SK-N-DZ (cell line): ENCODE data around the gene KRTAP1-3.
"Not testable (repeated sequence)": the region's sequence is repeated elsewhere in the genome, so short reads cannot be mapped to it uniquely, and the experiment has no call there.

Experiments
- DNase-seq: peaks from one replicate; pipeline ENCODE4 v3.0.0-alpha.2; 2015; ENCODE audit warnings: low spot score
- small RNA-seq, 2 experiments: library from RNA; depleted of rRNA; stranded (forward); fragments of <200 nt; gene quantifications; one replicate each; pipeline ENCODE3, GENCODE V24; 2014

Gene KRTAP1-3

GRCh38 chr17:41010441-41010840 is 24.2 kb downstream of the KRTAP1-3 start:
- DNase-seq = no peak

GRCh38 chr17:41009936-41010335 is 24.7 kb downstream of the KRTAP1-3 start:
- DNase-seq = no peak

- DNase-seq = no peak
These were observed 25.3 kb downstream of the KRTAP1-3 start for GRCh38 chr17:41009301-41009760.

- no peak for DNase-seq
These were observed 25.9 kb downstream of the KRTAP1-3 start, which contains the start of gene KRTAP3-1 for GRCh38 chr17:41008811-41009210. TSS of gene KRTAP3-1 (minus strand) at chr17:41009128. CDS start at chr17:41009074, 54 bp downstream.

- DNase-seq = no peak
These were observed 30.3 kb downstream of the KRTAP1-3 start for GRCh38 chr17:41004397-41004796.

- DNase-seq = no peak
These were observed 30.7 kb downstream of the KRTAP1-3 start for GRCh38 chr17:41003926-41004325.

GRCh38 chr17:41002814-41003213 is 31.9 kb downstream of the KRTAP1-3 start:
- no peak for DNase-seq

GRCh38 chr17:41001795-41002194 is 32.9 kb downstream of the KRTAP1-3 start:
- DNase-seq = no peak

GRCh38 chr17:40999563-40999962 is 35.1 kb downstream of the KRTAP1-3 start, which contains the start of gene KRTAP3-2:
TSS of gene KRTAP3-2 (minus strand) at chr17:40999906. CDS start at chr17:40999853, 53 bp downstream.
- DNase-seq = not testable (repeated sequence)

GRCh38 chr17:40997361-40997760 is 37.3 kb downstream of the KRTAP1-3 start:
- DNase-seq = no peak

GRCh38 chr17:40996829-40997228 is 37.8 kb downstream of the KRTAP1-3 start:
- no peak for DNase-seq

GRCh38 chr17:40995116-40995515 is 39.6 kb downstream of the KRTAP1-3 start:
- no peak for DNase-seq

GRCh38 chr17:40993839-40994238 is 40.8 kb downstream of the KRTAP1-3 start, which contains the start of gene KRTAP3-3:
TSS of gene KRTAP3-3 (minus strand) at chr17:40994164. CDS start at chr17:40994097, 67 bp downstream.
- DNase-seq = no peak

- DNase-seq = no peak
These were observed 41.6 kb downstream of the KRTAP1-3 start for GRCh38 chr17:40993084-40993483.

- DNase-seq = no peak
These were observed 42.0 kb downstream of the KRTAP1-3 start for GRCh38 chr17:40992666-40993065.

- DNase-seq = no peak
These were observed 47.8 kb downstream of the KRTAP1-3 start for GRCh38 chr17:40986920-40987319.

GRCh38 chr17:40984226-40984625 is 50.4 kb downstream of the KRTAP1-3 start, which contains the start of gene KRT40:
TSS of gene KRT40 (minus strand) at chr17:40984326. CDS start at chr17:40984273, 53 bp downstream.
- DNase-seq = no peak

Small RNAs within 50 kb of the gene (small RNA-seq; reads per million reads assigned to genes)
- 0 reads per million in 2 experiments for gene KRTAP3-4P
